HG02763 (cell line): ENCODE results near the gene XCR1.
"Not testable (repeated sequence)": the region's sequence is repeated elsewhere in the genome, so short reads cannot be mapped to it uniquely, and the experiment has no call there.

Source experiments
- ATAC-seq: cut with Tn5 transposase; IDR thresholded peaks from one replicate; pipeline ENCODE4 v1.9.1; 2021; ENCODE audit warnings: mild to moderate bottlenecking, moderate library complexity; ENCODE audit not compliant: unreplicated experiment

Gene XCR1

GRCh38 chr3:46046231-46046630 lies 18.9 kb upstream of the XCR1 start:
- not testable (repeated sequence) for ATAC-seq

DNA sequence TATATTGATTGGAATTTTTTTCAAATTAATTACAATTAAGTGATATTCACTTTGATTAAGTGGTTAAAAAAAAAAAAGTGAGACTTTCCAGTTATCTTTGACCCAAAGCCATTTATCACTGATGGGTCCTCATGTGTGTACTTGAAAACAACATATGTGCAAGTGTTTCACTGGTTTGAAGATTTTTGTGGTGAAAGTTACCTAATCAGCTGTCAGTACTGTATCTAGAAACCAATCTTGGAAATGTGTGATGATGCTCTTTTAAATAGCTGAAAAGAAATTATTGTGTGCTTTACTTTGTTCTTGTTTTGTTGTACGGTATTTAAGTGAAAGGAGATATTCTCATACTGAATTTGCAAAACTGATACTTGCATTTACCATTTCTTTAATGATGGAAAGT lies 11.6 kb upstream of the XCR1 start:
- ATAC-seq: no peak

GRCh38 chr3:46038071-46038470 lies 10.8 kb upstream of the XCR1 start:
- ATAC-seq: not testable (repeated sequence)

DNA sequence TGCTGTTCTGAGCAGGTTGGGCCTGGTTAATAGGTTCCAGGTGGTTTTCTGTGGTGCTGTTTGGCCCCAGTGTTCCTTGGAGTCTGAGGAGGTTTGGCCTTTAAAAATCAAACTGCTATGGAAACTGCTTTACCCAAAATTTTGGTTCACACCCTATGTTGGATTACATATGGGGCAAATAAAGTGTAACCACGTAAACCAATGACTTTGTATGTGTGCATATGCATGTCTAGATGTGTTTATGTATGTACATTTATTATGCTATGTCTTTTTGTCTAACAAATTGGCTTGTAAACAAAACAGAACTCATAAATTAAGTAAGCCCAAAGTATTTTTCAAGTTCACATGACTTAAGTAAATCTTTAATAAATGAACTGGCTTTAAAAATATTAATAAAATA lies 8.9 kb upstream of the XCR1 start:
- ATAC-seq: no peak

GRCh38 chr3:46031747-46032146 lies 4.5 kb upstream of the XCR1 start:
- no peak for ATAC-seq

DNA sequence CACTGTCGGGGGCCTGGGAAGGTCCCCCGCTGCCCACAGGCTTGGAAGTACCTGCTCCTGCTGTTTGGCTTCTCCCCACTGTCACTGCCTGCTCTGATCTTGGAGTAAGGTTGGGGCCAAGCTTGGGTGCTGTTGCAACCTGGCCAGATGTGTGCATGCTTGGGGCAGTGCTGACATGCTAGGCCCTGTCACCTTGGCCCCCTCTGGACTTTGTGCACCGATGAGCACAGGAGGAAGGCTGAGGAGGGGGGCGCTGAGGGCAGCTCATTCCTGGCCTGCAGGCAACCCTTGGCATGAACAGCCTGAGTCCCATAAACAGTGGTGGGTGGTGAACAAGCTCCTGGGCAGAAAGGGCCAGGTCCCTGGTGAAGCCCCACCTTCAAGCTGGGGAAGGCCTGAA lies 4.0 kb upstream of the XCR1 start:
- no peak for ATAC-seq

GRCh38 chr3:46030626-46031025 lies 3.3 kb upstream of the XCR1 start:
- ATAC-seq: no peak

GRCh38 chr3:46029953-46030543 lies 2.8 kb upstream of the XCR1 start:
- no peak for ATAC-seq

GRCh38 chr3:46027736-46028397 lies 584 bp upstream of the XCR1 start:
- no peak for ATAC-seq

DNA sequence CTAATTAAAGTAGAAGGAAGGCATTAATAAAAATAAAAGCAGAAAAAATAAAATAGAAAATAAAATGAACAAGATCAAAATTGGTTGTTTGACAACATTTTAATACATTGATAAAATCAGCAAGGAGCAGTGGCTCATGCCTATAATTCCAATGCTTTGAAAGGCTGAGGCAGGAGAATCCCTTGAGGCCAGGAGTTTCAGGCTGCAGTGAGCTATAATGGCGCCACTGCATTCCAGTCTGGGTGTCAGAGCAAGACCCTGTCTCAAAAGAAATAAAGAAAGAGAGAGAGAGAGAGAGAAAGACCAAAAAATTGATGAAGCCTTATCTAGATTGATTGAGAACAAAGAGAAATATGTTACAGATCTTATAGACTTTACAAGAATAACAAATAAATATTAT lies 2.1 kb downstream of the XCR1 start:
- ATAC-seq: no peak

GRCh38 chr3:46024131-46024530 lies 3.2 kb downstream of the XCR1 start:
- ATAC-seq: no peak

DNA sequence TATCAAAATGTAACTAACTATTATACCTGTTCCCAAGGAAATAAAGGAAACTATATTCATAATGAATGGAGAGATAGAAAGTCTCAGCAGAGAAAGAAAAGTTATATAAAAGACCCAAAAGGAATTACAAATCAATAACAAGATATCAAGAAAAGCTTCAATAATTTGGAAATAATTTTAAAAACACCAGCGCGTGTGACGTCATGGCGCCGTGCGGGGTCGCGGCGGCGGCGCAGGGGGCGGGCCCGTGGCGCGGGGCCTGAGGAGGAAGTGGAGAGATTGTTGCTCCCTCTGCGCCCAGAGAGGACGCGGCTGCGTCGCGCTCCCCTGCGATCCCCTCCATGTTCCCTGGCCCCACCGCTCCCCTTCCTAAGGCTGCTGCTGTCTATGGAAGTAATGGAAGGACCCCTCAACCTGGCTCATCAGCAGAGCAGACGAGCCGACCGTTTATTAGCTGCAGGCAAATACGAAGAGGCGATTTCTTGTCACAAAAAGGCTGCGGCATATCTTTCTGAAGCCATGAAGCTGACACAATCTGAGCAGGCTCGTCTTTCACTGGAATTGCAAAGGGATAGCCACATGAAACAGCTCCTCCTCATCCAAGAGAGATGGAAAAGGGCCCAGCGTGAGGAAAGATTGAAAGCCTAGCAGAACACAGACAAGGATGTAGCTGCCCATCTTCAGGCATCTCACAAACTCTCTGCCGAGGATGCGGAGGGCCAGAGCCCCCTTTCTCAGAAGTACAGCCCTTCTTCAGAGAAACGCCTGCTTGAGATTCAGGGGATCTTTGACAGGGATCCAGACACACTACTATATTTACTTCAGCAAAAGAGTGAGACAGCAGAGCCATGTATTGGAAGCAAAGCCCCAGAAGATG lies 4.1 kb downstream of the XCR1 start:
- no peak for ATAC-seq

DNA sequence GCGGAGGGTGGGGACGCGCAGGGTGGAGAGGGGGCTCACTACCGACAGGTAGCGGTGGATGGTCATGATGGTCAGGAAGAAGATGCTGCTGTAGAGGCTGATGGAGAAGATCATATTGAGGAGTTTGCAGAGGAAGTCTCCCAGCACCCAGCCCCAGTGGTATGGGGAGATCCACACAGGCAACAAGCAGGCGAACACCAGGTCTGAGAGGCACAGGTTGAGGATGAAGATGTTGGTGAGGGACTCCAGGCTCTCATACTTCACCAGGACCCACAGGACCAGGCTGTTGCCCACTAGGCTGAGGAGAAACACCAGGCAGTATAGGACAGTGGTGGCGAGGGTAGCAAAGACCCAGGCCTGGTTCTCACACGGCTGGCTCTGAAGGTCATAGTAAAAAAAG lies 5.8 kb downstream of the XCR1 start:
- ATAC-seq: no peak

GRCh38 chr3:46020766-46021510 lies 6.3 kb downstream of the XCR1 start:
- no peak for ATAC-seq

DNA sequence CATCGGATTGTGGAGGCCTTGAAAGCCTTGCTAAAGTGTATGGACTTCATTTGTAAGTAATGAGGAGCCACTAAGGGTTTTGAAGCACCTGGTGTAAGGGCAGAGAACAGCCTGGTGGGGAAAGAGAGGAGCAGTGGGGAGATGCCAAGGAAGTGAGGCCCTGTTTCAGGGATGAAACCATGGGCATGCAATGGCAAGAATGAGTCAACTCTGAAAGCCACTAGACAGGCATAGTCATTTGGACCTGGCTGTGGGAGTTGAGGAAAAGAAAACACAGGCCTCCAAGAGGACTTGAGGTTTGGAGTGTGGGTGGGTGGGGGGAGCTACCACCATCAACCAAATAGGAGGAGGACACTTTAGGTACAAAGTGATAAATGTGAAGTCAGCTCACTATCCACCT lies 7.6 kb downstream of the XCR1 start:
- no peak for ATAC-seq

- ATAC-seq: no peak
Observed at GRCh38 chr3:46017720-46018119, 9.6 kb downstream of the XCR1 start.

DNA sequence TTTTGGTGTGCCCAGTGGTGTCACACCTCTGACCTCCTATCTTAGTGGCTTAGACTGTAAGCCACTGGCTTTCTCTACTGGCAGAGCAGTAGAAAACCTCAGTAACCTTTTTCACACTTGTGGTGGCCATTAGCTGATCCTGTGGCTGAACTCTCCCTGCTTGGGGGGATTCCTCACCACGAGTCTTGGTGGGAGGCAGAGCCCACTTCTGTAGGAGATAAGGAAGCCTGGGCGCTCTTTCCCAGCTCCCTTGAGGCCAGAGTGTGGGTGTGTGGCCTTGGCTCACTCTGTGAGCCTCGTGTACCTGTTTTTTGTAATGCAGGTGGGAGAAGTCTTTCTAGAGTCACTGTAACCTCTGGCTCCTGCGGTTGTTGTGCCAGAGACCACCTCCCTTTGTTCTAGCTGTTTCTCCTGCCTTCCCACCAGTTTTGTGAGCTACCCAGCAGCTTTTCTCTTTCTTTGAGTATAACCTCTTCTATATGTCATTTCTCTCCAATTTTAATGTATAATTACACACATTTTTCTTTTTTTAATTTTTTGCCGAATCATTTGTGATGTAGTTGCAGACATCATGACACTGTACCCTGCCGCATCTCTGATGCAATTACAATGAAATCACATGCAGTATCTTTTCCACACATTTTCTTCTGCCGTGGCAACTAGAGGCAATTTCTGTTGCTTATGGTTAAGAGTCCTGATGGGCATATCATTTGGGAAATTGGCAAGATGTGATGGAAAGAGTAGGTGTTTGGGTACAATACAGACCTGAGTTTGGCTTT lies 13.8 kb downstream of the XCR1 start:
- ATAC-seq: no peak

- no peak for ATAC-seq
Observed at GRCh38 chr3:46012246-46012645, 15.0 kb downstream of the XCR1 start.

DNA sequence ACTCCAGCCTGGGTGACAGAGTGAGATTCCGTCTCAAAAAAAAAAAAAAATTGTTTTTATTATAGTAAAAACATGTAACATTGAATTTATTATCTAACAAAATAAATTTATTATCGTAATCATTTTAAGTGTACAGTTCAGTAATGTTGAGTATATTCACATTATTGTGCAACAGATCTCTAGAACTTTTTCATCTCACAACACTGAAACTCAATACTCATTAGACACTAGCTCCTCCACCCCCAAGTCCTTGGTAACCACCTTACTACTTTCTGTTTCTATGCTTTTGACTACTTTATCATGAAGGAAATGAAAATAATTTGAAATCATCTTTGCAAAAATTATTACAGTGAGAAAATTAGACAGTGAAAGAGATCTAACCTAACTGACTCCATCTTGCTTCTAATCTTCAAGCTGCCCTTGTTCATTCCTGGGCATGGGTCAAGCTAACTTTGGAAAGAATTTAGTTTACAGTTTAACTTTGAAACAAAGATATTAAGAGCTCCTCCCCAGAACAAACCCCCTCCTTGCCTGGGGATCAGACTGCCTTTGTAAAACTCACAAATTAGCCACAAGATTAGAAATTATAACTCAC lies 16.7 kb downstream of the XCR1 start:
- no peak for ATAC-seq

DNA sequence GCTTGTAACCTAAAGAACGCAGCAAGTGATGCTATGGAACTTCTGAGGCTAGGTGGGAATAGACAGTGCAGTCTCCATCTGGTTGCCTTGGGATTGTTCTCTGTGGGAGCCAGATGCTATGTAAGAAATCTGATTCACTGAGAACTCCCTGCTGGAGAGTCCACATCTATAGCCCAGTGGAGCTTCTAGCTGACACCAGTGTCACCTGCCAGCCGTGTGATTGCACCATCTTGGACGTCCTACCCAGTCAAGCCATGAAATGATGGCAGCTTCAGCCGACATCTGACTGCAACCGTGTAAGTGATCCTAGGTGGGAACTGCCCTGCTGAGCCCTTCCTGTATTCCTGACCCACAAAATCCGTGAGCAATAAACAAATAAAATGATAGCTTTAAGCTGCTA lies 19.2 kb downstream of the XCR1 start:
- ATAC-seq: no peak
